Fibroblast of lung (primary cell): ENCODE measurements around the gene EEFSEC. TPM values are rescaled to one million over a fixed set of nuclear protein-coding genes. Genes with fewer than 3 reads are reported as not detected.

ENCODE experiments used
- DNase-seq, 2 donors: peaks; one replicate each; pipeline versions ENCODE4 v3.0.0 to v3.0.0-alpha.2; 2010; ENCODE audit warnings: low read depth in 2 of 2
- H2AFZ ChIP-seq: 2 replicates; pipeline ENCODE4 v1.5.1; 2012; ENCODE audit warnings: low read length, control low read depth, inconsistent platforms
- H3K27ac ChIP-seq: 2 replicates; pipeline ENCODE4 v1.5.1; 2011; ENCODE audit warnings: low read length, control low read depth; ENCODE audit not compliant: insufficient read depth
- H3K27me3 ChIP-seq: 2 replicates; pipeline ENCODE4 v1.5.1; 2011; ENCODE audit warnings: mild to moderate bottlenecking, low read length; ENCODE audit not compliant: control insufficient read depth, insufficient read depth
- H3K36me3 ChIP-seq: 2 replicates; pipeline ENCODE4 v1.5.1; 2011; ENCODE audit warnings: low read length; ENCODE audit not compliant: control insufficient read depth, insufficient read depth
- H3K4me1 ChIP-seq: 2 replicates; pipeline ENCODE4 v1.5.1; 2011; ENCODE audit warnings: low read length; ENCODE audit not compliant: control insufficient read depth, insufficient read depth; ENCODE audit errors: extremely low read depth
- H3K4me2 ChIP-seq: 2 replicates; pipeline ENCODE4 v1.5.1; 2011; ENCODE audit warnings: low read length, control low read depth; ENCODE audit not compliant: insufficient read depth; ENCODE audit errors: extremely low read depth
- H3K4me3 ChIP-seq, 4 experiments: fragments of 200-600 bp in 1 of 4; sonication (generic) in 1 of 4; replicated peaks in 1 of 4; 2 replicates each; pipeline ENCODE4 v1.5.1; 2011 to 2016; ENCODE audit warnings: low read length in 4 of 4, low read depth in 3 of 4, mild to moderate bottlenecking in 3 of 4, control low read depth in 2 of 4, inconsistent platforms in 1 of 4, mixed read lengths in 1 of 4; ENCODE audit not compliant: insufficient read depth in 1 of 4; ENCODE audit errors: control extremely low read depth in 1 of 4
- H3K79me2 ChIP-seq: 2 replicates; pipeline ENCODE4 v1.5.1; 2012; ENCODE audit warnings: mild to moderate bottlenecking, low read length, inconsistent platforms; ENCODE audit not compliant: control insufficient read depth, insufficient read depth
- H3K9ac ChIP-seq: 2 replicates; pipeline ENCODE4 v1.5.1; 2011; ENCODE audit warnings: mild to moderate bottlenecking, low read length, control low read depth; ENCODE audit not compliant: insufficient read depth
- H3K9me3 ChIP-seq: 2 replicates; pipeline ENCODE4 v1.5.1; 2012; ENCODE audit warnings: low read depth, low read length; ENCODE audit not compliant: control insufficient read depth, insufficient read depth
- H4K20me1 ChIP-seq: 2 replicates; pipeline ENCODE4 v1.5.1; 2011; ENCODE audit warnings: low read length; ENCODE audit not compliant: control insufficient read depth, insufficient read depth; ENCODE audit errors: extremely low read depth
- EZH2 ChIP-seq: IDR thresholded peaks from 2 replicates; pipeline ENCODE4 v1.5.1; 2012; ENCODE audit warnings: low read length, control low read depth, mild to moderate bottlenecking; ENCODE audit errors: missing control alignments
- polyA plus RNA-seq, 2 donors: library from polyadenylated mRNA; depleted of rRNA in 1 of 2; stranded (reverse) in 1 of 2; unstranded in 1 of 2; fragments of >200 nt; gene quantifications; 2 replicates each; pipeline ENCODE4 v1.2.1, GENCODE V29; 2011 to 2012; ENCODE audit warnings: missing spikeins in 1 of 2
- total RNA-seq: library from RNA; depleted of rRNA; stranded (reverse); fragments of >200 nt; gene quantifications from 2 replicates; pipeline ENCODE4 v1.2.1, GENCODE V29; 2014
- TF ChIP-seq, protein P1 (sequence below), 2 donors: IDR thresholded peaks in 1 of 2; conservative IDR thresholded peaks in 1 of 2; 1 replicate in 1 of 2; 2 replicates in 1 of 2; pipeline ENCODE4 v1.5.1; 2011 to 2012; ENCODE audit warnings: low read length in 2 of 2, control low read depth in 1 of 2, inconsistent platforms in 1 of 2, low read depth in 1 of 2, mild to moderate bottlenecking in 1 of 2

EEFSEC gene
- total and polyA plus RNA-seq, 2 donors (not counting 1 experiment from before 2014, with no cell fraction given) = 2.6 to 5.0 TPM

DNA sequence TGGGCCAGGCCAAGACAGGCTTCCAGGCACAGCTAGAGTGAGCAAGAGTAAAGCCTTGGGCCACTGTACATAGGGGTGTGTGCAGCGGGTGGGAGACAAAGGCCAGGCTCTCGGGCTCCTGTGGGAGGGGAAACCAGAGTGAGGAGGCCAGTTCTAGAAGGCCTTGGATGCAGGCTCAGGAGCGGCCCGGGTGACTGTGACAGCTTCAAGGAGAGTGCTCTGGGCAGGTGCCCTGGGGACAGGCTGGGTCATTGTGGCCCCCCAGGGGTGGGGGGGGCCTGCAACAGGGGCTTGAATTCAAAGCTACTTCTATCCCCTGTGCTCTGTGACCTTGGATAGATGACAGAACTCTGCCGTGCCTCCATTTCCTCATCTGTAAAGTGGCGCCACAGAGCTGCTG, 204.3 kb downstream of the EEFSEC start:
- no peaks in the 10 kb centered on the region for H4K20me1 ChIP-seq
- H3K36me3 ChIP-seq = no peaks in the 10 kb centered on the region
- no peaks in the 10 kb centered on the region for H3K9me3 ChIP-seq
- no peak overlapping the region for H3K9ac ChIP-seq
- no peak for DNase-seq
- H3K4me1 ChIP-seq = peaks cover 8% of the 10 kb centered on the region
- no peak overlapping the region for H3K4me2 ChIP-seq
- no peaks in the 10 kb centered on the region for H3K27me3 ChIP-seq
- no peaks in the 10 kb centered on the region for H3K79me2 ChIP-seq
- no peak for TF ChIP-seq EZH2
- TF ChIP-seq, protein P1, sequence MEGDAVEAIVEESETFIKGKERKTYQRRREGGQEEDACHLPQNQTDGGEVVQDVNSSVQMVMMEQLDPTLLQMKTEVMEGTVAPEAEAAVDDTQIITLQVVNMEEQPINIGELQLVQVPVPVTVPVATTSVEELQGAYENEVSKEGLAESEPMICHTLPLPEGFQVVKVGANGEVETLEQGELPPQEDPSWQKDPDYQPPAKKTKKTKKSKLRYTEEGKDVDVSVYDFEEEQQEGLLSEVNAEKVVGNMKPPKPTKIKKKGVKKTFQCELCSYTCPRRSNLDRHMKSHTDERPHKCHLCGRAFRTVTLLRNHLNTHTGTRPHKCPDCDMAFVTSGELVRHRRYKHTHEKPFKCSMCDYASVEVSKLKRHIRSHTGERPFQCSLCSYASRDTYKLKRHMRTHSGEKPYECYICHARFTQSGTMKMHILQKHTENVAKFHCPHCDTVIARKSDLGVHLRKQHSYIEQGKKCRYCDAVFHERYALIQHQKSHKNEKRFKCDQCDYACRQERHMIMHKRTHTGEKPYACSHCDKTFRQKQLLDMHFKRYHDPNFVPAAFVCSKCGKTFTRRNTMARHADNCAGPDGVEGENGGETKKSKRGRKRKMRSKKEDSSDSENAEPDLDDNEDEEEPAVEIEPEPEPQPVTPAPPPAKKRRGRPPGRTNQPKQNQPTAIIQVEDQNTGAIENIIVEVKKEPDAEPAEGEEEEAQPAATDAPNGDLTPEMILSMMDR (conservative IDR thresholded peaks at IDR 0.05 in 1 of 2, IDR thresholded peaks at IDR 0.05 in 1 of 2; ENCODE audit: low read depth in 1 of 2, low read length in 2 of 2) = no peak
- no peak overlapping the region for H3K4me3 ChIP-seq
- no peak overlapping the region for H2AFZ ChIP-seq
- H3K27ac ChIP-seq = no peak overlapping the region

DNA sequence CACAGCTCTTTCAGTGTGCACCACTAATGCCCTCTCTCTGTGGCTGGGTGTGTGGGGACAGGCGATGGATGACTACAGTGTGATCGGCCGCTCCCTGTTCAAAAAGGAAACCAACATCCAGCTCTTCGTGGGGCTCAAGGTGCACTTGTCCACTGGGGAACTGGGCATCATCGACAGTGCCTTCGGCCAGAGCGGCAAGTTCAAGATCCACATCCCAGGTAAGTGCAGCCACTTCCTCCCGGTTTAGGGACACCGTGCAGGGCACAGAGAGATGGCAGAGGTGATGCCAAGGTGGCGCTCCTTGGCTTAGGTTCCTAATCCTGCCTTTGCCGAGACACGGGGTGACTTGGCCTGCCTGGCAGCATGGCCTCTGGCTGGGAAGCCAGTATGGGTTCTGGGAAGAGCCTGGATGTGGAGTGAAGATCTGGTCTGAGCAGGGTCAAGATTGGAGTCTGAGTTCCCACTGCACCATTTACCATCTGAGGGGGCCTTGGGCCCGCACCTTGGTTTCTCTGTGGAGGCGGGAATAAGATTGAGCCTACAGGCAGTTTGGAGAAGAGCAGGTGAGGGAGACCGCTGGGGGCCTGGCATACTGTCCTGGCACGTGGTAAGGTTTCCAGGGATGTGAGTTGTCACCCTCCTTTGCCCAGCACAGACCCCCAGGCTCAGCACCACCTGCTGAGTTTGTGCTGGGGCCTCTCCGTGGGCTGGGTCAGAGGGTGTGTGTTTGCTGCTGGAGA, 205.0 kb downstream of the EEFSEC start:
- Histone ChIP-seq H3K4me2 (no peak overlapping the region), H3K9me3 (no peaks in the 10 kb centered on the region), H3K4me3 (no peak overlapping the region), H3K36me3 (no peaks in the 10 kb centered on the region), H4K20me1 (no peaks in the 10 kb centered on the region), H3K4me1 (peaks cover 8% of the 10 kb centered on the region), H3K27ac (no peak overlapping the region), H2AFZ (no peak overlapping the region), H3K27me3 (no peaks in the 10 kb centered on the region), H3K79me2 (no peaks in the 10 kb centered on the region), H3K9ac (no peak overlapping the region)
- DNase-seq = no peak
- TF ChIP-seq, protein P1 (conservative IDR thresholded peaks at IDR 0.05 in 1 of 2, IDR thresholded peaks at IDR 0.05 in 1 of 2; ENCODE audit: low read depth in 1 of 2, low read length in 2 of 2) = no peak
- TF ChIP-seq EZH2 = no peak

DNA sequence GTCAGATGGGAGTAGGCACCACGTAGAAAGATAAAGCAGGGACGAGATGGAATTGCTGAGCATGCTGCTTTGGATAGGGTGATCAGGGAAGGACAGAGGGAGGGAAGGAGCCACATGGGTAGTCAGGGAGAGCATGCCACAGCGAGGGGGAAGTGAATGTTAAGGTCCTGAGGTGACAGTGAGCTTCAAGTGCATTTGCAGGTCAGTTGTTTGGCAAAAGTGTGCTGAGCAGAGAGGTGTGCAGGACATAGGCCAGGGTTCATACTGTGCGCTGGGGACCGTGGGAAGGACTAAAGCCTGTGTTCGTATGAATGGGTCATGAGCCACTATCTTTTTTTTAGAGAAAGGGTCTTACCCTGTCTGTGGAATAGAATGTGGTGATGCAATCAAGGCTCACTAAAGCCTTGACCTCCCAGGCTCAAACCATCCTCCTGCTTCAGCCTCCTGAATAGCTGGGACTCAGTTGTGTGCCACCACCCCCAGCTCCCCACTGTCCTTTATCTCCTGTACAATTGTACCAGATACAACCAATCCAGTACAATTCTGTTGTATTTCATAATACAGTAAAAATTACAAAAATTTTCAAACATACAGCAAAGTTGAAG, 205.9 kb downstream of the EEFSEC start:
- Histone ChIP-seq H3K79me2 (no peaks in the 10 kb centered on the region), H3K27me3 (no peaks in the 10 kb centered on the region), H2AFZ (no peak overlapping the region), H4K20me1 (no peaks in the 10 kb centered on the region), H3K4me3 (no peak overlapping the region), H3K4me1 (peaks cover 3% of the 10 kb centered on the region), H3K9ac (no peak overlapping the region), H3K36me3 (no peaks in the 10 kb centered on the region), H3K4me2 (no peak overlapping the region), H3K9me3 (no peaks in the 10 kb centered on the region), H3K27ac (no peak overlapping the region)
- TF ChIP-seq EZH2 = no peak
- TF ChIP-seq, protein P1 (conservative IDR thresholded peaks at IDR 0.05 in 1 of 2, IDR thresholded peaks at IDR 0.05 in 1 of 2; ENCODE audit: low read depth in 1 of 2, low read length in 2 of 2) = no peak
- no peak for DNase-seq
